Ishikawa (cell line): ENCODE measurements around the gene HOXD8.

Source experiments
- CREB1 ChIP-seq: IDR thresholded peaks from 2 replicates; pipeline ENCODE4 v1.6.1; 2012; ENCODE audit warnings: low read depth
- ZBTB7A ChIP-seq: IDR thresholded peaks from 2 replicates; pipeline ENCODE4 v1.6.1; 2012; ENCODE audit warnings: low read depth

- TF ChIP-seq CREB1, result no peak
- no peak for TF ChIP-seq ZBTB7A
These were observed 8.4 kb downstream of the HOXD8 start for GRCh38 chr2:176137906-176138305.
